Amygdala (tissue), 56 donors: ENCODE data around the gene AQP3.
"Not testable (repeated sequence)": the region's sequence is repeated elsewhere in the genome, so short reads cannot be mapped to it uniquely, and the experiment has no call there.

Experiments
- DNase-seq, 56 donors: peaks; one replicate each; lab custom pipeline; 2025; lab: John Stamatoyannopoulos, UW

AQP3 gene

GRCh38 chr9:33446946-33447798 lies at the start of gene AQP3:
AQP3 (minus strand) TSS chr9:33447593; CDS start chr9:33447530, 63 bp downstream.
- DNase-seq, result peak in 27 of 56 donors; percentile 3 to 61 (median 19)

GRCh38 chr9:33493819-33494218 lies 46.4 kb upstream of the AQP3 start:
- not testable (repeated sequence) for DNase-seq

GRCh38 chr9:33489066-33489465 lies 41.7 kb upstream of the AQP3 start:
- no peak for DNase-seq

GRCh38 chr9:33485312-33485711 lies 37.9 kb upstream of the AQP3 start:
- not testable (repeated sequence) for DNase-seq

GRCh38 chr9:33480976-33481375 lies 33.6 kb upstream of the AQP3 start:
- no peak for DNase-seq

- DNase-seq, result no peak
These were observed 32.7 kb upstream of the AQP3 start for GRCh38 chr9:33480106-33480505.

GRCh38 chr9:33476503-33476902 lies 29.1 kb upstream of the AQP3 start:
- DNase-seq, result no peak

- DNase-seq, result no peak
These were observed 28.0 kb upstream of the AQP3 start for GRCh38 chr9:33475357-33475756.

- peak; percentile 50 to 99 (median 96) for DNase-seq
These were observed 26.4 kb upstream of the AQP3 start, which contains the start of gene NOL6 for GRCh38 chr9:33473643-33474352. NOL6 (minus strand) TSS chr9:33473924; CDS start chr9:33473842, 82 bp downstream.

- DNase-seq, result no peak
These were observed 25.7 kb upstream of the AQP3 start for GRCh38 chr9:33472881-33473615.

GRCh38 chr9:33472171-33472880 lies 24.9 kb upstream of the AQP3 start:
- DNase-seq, result no peak

- DNase-seq, result no peak
These were observed 24.0 kb upstream of the AQP3 start for GRCh38 chr9:33471361-33471760.

GRCh38 chr9:33469891-33470290 lies 22.5 kb upstream of the AQP3 start:
- DNase-seq, result no peak

GRCh38 chr9:33468797-33469621 lies 21.6 kb upstream of the AQP3 start:
- no peak for DNase-seq

GRCh38 chr9:33468215-33468730 lies 20.9 kb upstream of the AQP3 start:
- no peak for DNase-seq

GRCh38 chr9:33467526-33467925 lies 20.1 kb upstream of the AQP3 start:
- DNase-seq, result peak in 3 of 56 donors; percentile 7 to 31 (median 27)

GRCh38 chr9:33466565-33467495 lies 19.4 kb upstream of the AQP3 start:
- DNase-seq, result peak in 19 of 56 donors; percentile 6 to 65 (median 26)
